ENCODE measurements around the gene ROCK2. TPM values are rescaled to one million over a fixed set of nuclear protein-coding genes. Genes with fewer than 3 reads are reported as not detected.

ROCK2 gene
- total and polyA plus RNA-seq, 9 of the 15 experiments (the other 6 are each of a cell fraction or from before 2014, with no cell fraction given), result 4.9 to 30.6 (median 14.3) TPM

DNA sequence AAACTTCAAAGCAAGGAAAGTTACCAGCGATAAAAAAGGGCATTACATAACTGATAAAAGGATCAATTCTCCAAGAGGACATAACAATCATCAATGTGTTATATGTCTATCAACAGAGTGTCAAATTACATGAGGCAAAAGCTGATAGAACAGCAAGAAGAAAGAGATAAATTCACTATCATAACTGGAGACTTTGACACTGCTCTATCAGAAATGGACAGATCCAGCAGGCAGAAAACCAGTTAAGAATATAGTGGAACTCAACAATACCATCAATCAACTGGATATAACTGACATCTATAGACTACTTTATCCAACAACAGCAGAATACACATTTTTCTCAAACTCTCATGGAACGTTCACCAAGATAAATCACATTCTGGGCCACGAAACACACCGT, 65.0 kb downstream of the ROCK2 start (continued):
- TF ChIP-seq, protein P1, sequence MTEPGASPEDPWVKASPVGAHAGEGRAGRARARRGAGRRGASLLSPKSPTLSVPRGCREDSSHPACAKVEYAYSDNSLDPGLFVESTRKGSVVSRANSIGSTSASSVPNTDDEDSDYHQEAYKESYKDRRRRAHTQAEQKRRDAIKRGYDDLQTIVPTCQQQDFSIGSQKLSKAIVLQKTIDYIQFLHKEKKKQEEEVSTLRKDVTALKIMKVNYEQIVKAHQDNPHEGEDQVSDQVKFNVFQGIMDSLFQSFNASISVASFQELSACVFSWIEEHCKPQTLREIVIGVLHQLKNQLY (CRISPR knock-in tag; conservative IDR thresholded peaks at IDR 0.05), result no peak
- TF ChIP-seq SMAD4 (CRISPR knock-in tag; conservative IDR thresholded peaks at IDR 0.05) (peak; percentile 81), KHSRP (IDR thresholded peaks at IDR 0.05) (peak; percentile 85), DDX20 (tag; IDR thresholded peaks at IDR 0.05; ENCODE audit: low read depth) (no peak), HMGN3 (IDR thresholded peaks at IDR 0.05; ENCODE audit: borderline replicate concordance, extremely low read depth, insufficient read length, low read depth, low read length) (no peak), BRD9 (IDR thresholded peaks at IDR 0.05; ENCODE audit: low read depth, partially characterized antibody) (no peak), HNRNPK (IDR thresholded peaks at IDR 0.05; ENCODE audit: low read depth, low read length, poor library complexity, severe bottlenecking) (no peak), ZFP1 (CRISPR knock-in tag; IDR thresholded peaks at IDR 0.05) (no peak), ZNF311 (CRISPR knock-in tag; IDR thresholded peaks at IDR 0.05) (peak; percentile 76; the same call in 1 of the 2 replicates), FOXM1 (IDR thresholded peaks at IDR 0.05; ENCODE audit: low read depth) (peak; percentile 97), FOXM1 (CRISPR knock-in tag; IDR thresholded peaks at IDR 0.05; ENCODE audit: low read depth) (no peak), STAT5A (IDR thresholded peaks at IDR 0.05; ENCODE audit: borderline replicate concordance, low read length) (peak; percentile 95), ZNF785 (CRISPR knock-in tag; IDR thresholded peaks at IDR 0.05) (no peak), HDAC3 (IDR thresholded peaks at IDR 0.05; ENCODE audit: borderline replicate concordance, partially characterized antibody) (peak; percentile 93), ZNF561 (CRISPR knock-in tag; conservative IDR thresholded peaks at IDR 0.05) (no peak), NONO (IDR thresholded peaks at IDR 0.05; ENCODE audit: low read depth in 2 of 2, low read length in 1 of 2) (peak in 1 of 2 experiments; percentile 72; a peak in 1 of 4 replicates), SMARCB1 (IDR thresholded peaks at IDR 0.05; ENCODE audit: insufficient read length, low read depth) (no peak), GTF2F1 (IDR thresholded peaks at IDR 0.05; ENCODE audit: low read depth, low read length) (no peak), ZNF274 (IDR thresholded peaks at IDR 0.05; ENCODE audit: borderline replicate concordance, low read depth, low read length) (no peak), CBX8 (IDR thresholded peaks at IDR 0.05; ENCODE audit: borderline replicate concordance, extremely low read depth, low read depth, low read length, poor library complexity, severe bottlenecking) (no peak), CREBBP (IDR thresholded peaks at IDR 0.05; ENCODE audit: low read depth, low read length) (no peak), ZNF778 (CRISPR knock-in tag; IDR thresholded peaks at IDR 0.05) (no peak), NFE2 (IDR thresholded peaks at IDR 0.05; ENCODE audit: low read depth) (no peak), NR2F6 (CRISPR knock-in tag; IDR thresholded peaks at IDR 0.05) (no peak)
- TF ChIP-seq, protein P2, sequence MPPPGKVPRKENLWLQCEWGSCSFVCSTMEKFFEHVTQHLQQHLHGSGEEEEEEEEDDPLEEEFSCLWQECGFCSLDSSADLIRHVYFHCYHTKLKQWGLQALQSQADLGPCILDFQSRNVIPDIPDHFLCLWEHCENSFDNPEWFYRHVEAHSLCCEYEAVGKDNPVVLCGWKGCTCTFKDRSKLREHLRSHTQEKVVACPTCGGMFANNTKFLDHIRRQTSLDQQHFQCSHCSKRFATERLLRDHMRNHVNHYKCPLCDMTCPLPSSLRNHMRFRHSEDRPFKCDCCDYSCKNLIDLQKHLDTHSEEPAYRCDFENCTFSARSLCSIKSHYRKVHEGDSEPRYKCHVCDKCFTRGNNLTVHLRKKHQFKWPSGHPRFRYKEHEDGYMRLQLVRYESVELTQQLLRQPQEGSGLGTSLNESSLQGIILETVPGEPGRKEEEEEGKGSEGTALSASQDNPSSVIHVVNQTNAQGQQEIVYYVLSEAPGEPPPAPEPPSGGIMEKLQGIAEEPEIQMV (tag; conservative IDR thresholded peaks at IDR 0.05; ENCODE audit: low read depth), result no peak
- TF ChIP-seq, protein P3, sequence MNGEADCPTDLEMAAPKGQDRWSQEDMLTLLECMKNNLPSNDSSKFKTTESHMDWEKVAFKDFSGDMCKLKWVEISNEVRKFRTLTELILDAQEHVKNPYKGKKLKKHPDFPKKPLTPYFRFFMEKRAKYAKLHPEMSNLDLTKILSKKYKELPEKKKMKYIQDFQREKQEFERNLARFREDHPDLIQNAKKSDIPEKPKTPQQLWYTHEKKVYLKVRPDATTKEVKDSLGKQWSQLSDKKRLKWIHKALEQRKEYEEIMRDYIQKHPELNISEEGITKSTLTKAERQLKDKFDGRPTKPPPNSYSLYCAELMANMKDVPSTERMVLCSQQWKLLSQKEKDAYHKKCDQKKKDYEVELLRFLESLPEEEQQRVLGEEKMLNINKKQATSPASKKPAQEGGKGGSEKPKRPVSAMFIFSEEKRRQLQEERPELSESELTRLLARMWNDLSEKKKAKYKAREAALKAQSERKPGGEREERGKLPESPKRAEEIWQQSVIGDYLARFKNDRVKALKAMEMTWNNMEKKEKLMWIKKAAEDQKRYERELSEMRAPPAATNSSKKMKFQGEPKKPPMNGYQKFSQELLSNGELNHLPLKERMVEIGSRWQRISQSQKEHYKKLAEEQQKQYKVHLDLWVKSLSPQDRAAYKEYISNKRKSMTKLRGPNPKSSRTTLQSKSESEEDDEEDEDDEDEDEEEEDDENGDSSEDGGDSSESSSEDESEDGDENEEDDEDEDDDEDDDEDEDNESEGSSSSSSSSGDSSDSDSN (IDR thresholded peaks at IDR 0.05; ENCODE audit: borderline replicate concordance in 1 of 2, low read depth in 2 of 2, low read length in 2 of 2), result no peak
